IPS-NIHi11 (cell line): ENCODE results near the gene CPEB3.
A peak's percentile ranks its signal among the peaks of the same experiment; 100 is the strongest.
"Not testable (repeated sequence)": the region's sequence is repeated elsewhere in the genome, so short reads cannot be mapped to it uniquely, and the experiment has no call there.

Experiments
- DNase-seq: peaks from one replicate; pipeline ENCODE4 v3.0.0; 2012; ENCODE audit warnings: mixed read lengths, low spot score

The CPEB3 gene

DNA sequence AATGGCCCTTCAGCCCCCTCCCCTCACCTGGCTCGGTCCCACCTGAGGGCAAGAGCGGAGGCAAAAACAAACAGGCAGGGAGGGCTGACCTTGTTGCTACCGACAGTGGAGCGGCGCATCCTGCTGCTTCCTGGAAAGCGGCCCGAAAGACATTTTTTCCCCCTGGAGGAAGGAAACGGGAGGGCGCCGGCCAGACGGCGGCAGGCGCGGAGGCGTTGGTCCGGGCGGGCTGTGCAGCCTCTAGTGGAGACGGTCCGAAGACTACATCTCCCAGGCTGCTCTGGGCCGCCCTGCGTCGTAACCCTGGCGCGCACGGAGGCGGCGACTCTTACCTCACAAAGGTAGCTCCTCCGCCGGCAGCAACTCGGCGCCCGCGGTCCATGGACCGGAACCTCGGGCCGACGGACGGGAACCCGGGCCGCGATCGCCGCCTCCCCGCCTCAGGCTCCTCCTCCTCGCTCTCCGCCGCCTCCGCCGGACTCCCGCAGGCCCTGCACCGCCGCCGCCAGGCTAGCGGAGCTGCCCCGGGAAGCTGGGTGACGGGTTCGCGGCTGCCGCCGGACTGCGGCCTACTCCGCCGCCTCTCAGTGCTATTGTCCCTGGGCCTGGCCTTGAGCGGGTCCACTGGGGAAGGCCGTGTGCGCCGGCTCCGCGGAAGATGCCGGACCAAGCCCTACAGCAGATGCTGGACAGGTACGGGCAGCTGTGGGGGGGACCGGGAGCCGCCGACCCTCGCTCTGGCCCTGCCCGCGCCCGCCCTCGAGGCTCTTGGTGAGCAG is at the start of gene CPEB3, which contains the start of gene MARCHF5:
CPEB3 (minus strand) TSS at position 242 of the 779 bp plus-strand sequence. CDS start 50,728 bp downstream, outside the sequence.
MARCHF5 (plus strand) TSS at position 331 of the 779 bp plus-strand sequence; CDS start at position 659, 328 bp downstream.
- DNase-seq = peak; percentile 97

DNA sequence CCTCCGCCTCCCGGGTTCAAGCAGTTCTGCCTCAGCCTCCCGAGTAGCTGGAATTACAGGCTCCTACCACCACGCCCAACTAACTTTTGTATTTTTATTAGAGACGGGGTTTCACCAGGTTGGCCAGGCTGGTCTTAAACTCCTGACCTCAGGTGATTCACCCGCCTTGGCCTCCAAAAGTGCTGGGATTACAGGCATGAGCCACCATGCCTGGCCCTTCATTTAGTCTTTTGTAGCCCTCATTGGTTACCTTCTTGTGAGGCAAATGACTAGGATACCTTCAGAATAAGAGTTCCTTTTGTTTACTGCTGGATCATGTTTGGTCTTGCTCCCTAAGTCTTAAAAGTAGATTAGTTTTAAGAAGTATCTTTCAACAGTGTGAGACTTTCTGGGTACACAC is 39.0 kb upstream of the CPEB3 start:
- DNase-seq = not testable (repeated sequence)

DNA sequence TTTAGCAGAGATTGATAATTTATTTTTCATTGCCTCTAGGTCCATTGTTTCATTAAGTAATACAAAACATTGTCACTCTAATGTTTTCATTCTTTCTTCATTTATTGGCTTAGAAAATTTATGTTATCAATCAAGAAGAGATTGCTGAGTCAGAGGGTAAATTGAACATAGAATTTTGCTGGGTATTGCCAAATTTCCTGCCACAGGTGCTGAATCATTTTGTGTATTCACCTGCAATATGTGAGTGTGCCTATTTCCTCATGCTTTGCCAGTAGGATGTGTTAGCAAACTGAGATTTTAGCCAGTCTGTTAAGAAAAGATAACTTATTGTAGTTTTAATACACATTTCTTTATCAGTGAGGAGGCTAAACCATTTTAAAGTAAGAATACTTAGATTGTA is 38.1 kb upstream of the CPEB3 start:
- no peak for DNase-seq

DNA sequence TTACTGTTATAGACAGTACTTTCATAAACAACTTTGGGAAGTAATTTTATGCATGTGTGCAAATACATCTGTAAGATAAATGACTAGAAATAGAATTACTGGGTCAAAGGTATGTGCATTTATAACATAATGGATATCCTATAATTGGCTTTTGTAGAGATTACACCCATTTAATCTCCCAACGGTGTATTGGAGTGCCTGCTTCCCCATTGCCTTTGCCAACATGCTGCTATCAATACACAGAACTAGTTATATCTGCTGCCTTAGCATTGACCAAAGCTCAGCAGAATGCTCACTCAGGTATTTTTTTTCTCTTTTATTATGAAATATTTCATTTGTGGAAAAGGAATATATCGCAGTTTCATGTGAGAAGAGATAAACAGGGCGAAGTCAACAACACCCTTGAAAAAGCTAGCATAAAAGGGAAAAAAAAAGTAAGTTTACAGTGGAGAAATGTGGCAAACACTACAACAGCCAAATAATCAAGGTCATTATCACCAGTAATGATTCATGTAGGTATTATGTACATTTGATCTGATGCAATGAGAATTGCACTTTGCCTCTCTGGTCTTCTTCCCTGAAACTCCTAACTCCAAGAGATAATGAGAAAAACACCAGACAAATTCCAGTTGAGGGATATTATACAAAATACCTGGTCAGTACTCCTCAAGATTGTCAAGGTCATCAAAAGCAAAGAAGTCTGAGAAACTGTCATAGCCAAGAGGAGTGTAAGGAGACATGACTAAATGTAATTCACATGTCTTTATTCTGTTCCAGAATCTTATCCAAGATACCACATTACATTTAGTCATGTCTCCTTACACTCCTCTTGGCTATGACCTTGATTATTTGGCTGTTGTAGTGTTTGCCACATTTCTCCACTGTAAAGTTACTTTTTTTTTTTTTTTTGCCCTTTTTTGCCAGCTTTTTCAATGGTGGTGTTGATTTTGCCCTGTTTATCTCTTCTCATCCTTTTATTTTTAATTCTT is 36.9 kb upstream of the CPEB3 start:
- no peak for DNase-seq

DNA sequence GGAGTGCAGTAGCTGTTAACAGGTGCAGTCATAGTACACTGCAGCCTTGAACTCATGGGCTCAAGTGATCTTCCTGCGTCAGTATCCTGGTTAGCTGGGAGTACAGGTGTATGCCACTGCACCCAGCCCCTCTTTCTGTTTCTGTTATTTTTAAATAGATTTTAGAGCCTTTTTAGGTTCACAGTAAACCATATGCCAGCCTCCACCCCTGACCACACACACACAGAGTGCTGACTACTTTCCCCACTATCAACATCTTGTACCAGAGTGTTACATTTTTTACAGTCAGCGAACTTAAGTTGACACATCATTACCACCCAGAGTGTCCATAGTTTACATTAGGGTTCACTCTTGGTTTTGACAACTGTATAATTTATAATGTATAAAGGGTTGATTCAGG is 32.2 kb upstream of the CPEB3 start:
- no peak for DNase-seq

DNA sequence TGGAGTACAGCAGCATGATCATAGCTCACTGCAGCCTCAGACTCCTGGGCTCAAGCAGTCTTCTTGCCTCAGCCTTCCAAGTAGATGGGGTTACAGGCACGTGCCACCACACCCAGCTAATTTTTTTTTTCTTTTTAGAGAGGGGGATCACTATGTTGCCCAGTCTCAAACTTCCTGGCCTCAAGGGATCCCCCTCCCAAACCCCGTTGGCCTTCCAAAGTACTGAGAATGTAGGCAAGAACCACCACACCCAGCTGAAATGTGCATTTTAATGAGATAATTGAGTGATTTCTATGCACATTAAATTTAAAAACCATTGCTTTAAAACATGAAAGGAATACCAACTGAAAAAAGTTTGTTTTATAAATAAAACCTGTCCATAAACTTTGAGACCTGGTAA is 25.7 kb upstream of the CPEB3 start:
- no peak for DNase-seq

DNA sequence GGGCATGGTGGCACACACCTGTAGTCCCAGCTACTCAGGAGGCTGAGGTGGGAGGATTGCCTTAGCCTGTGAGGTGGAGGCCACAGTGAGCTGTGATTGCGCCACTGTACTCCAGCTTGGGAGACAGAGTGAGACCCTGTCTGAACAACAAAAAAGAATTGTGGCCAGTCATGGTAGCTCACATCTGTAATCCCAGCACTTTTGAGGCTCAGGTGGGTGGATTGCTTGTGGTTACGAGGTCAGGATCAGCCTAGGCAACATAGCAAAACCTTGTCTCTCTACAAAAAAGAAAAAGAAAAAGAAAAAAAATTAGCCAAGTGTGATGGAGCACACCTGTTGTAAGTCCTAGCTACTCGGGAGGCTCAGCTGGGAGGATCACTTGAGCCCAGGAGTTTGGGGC is 22.9 kb upstream of the CPEB3 start:
- DNase-seq = no peak

DNA sequence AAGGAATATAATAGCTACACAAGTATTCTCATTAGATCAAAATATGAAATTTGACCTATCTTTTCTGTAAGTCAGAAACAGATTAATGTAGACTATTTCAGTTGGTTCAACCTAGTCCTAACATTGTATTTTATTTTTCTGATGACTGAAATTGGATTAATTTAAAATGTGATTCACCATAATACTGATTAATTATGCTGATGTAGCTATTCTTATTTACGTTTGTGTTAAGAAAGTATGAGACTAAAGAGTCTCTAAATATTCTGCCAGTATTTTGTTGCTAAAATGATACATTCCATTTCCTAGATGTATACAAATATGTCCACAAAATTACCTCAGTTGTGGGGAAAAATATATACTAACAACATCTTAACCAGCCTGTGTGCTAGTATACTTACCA is 18.4 kb upstream of the CPEB3 start:
- no peak for DNase-seq

DNA sequence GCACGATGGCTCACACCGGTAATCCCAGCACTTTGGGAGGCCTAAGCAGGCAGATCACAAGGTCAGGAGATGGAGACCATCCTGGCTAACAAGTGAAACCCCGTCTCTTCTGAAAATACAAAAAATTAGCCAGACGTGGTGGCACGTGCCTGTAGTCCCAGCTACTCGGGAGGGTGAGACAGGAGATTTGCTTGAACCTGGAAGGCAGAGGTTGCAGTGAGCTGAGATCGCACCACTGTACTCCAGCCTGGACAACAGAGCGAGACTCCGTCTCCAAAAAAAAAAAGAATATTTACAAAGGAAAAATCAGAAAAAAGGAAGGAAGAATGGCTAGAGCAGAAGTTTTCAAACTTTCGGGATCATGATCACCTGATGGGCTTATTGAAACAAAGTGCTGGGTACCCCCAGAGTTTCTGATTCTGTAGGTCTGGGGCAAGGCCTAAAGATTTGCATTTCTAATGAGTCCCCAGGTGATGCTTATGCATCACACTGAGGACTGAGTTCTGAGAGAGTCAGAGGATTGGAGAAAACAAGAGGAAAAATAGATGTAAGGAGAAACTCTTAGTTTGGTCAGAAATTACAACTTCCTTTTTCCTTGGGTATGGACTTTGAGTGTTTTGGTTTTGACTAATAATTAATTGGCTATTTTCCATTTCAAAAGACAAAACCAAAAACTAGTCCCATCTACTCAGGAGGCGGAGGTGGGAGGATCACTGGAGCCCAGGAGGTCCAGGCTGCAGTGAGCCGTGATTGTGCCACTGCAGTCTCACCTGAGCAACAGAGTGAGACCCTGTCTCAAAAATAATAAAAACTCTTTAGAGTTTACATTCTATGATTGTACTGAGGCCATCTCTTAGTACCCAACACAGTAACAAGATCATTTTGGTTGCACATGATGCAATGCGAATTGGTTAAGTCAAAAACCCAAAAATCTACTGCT is 14.5 kb upstream of the CPEB3 start:
- peak; percentile 11 for DNase-seq

DNA sequence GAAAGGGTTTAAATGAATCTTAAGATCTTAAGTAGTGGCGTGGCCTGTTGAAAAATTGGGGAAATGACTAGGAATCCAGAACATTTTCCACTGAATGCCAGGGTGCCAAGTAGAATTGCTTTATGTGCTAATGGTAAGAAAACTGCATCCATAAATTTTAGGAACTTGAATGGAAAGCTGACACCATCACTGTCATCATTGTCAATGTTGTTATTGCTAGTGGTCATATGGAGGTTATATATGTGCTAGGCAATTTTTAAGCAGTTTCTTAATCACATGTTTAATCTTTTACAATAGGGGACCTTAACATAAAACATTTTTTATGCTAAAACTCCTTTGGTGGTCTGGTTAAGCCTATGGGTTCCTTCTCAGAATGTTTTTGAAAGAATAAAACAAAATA is 13.2 kb upstream of the CPEB3 start:
- DNase-seq = no peak

DNA sequence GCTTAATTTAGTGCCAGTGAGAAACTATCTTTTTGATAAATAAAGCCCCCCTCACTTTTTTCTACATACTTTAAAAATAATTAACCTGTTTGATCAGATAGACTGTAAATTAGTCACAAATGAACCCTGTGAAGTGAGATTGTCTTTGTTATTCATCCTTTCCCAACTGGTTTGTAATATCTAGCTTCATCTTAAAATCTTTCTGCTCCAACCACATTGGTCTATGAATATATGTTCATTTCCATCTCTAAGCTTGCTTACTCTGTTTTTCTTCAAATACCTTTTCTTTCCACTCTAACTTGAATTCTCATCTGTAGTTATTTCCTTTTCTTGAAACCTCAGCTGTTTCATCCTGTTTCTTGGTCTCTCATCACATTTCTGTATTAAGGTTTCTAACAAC is 12.2 kb upstream of the CPEB3 start:
- no peak for DNase-seq

DNA sequence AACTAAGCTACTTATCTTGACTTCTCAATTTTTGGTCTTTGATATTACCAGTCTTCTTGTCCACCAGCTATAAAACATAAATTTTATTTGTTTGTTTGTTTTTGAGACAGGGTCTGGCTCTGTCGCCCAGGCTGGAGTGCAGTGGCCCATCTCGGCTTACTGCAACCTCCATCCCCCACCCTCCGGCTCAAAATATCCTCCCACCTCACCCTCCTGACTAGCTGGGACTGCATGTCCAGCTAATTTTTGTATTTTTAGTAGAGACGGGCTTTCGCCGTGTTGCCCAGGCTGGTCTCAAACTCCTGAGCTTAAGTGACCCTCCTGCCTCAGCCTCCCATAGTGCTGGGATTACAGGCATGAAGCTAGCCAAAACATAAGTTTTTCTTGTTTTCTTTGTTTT is 7.6 kb upstream of the CPEB3 start:
- no peak for DNase-seq

DNA sequence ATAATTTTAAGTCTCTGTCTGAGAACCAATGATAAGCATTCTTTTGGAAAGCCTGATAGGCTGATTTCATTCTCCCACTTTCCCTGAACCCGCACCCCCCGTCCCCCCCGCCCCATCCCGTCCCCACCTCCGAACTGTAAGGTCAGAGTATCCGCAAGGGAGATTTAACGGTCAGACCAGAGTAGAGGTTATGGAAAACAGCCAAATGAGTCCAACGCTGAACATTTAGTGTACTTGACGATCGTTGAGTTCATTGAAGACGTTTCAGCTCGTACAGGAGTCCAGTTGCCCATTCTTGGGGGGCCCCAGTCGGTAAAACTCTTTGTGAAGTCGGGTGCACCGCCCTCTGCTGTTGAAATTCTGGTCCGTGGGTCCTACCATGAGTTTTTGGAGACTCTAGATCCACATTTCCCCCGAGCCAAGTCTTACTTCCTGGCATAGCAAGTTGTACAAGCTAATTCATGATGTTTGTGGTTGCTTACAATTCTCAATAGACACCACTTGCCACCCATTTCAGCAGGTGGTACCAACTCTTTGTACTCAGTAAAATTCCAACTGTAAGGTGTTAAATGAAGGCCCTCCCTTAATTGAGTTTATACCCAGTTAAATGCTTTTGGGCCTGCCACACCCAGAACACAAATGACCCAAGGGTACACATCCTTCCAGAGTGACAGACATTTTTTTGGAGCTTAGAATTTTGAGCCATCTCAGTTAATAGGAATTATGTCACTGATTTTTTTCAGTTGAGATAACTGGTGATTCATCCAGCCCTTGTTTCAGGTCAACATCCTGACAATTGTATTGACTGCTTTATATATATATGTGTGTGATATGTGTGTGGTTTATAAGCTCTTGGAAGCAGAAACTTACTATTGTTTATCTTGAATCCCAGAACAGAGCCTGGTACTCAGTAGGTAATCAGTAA is 1.3 kb upstream of the CPEB3 start:
- DNase-seq = peak; percentile 33

DNA sequence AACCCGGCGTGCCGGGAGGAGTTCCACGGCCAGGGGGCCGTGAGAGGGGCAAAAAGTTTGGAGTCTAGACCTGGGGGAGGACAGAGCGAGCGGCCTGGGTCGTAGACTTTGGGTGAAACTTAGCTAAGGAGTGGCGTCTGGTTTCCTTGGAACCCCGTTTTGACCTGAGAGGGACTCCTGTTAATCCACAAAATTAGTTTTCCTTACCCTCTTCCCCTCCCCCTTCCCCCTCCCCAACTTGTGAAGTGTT is 663 bp upstream of the CPEB3 start:
- DNase-seq = no peak

DNA sequence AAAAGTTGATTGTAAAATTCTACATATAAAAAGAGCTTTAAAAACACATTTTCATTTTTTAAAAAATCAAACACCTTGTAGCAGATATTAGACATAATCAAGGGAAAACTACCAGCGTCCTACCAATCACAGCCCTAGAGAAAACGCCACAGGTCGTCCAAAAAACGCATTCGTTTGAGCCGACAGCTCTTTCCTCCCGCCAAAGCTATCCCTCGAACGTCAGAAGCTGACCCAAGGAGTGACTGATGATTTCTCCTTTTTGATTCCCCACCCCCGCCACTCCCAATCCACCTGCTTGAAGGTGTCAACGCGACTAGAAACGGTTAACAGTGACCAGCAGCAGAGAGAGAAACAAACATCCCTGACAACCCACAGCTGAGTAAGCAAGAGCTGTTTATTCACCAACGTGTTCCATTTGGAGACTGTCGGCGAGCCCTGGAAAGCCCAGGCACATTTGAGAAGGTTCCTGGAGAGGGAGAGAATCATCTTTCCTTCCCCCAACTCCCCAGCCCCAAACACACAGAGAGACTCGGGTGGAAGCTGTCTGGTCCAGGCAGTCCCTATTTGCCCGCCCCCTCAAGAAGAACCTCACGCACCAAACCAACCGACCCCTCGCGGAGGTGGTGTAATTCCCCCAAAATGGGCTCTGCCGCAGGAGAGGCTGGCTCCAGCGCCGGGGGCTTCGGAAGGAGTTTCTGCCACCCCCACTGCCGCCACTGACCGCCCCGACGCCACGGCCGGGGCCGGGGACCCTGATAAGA is 622 bp downstream of the CPEB3 start:
- DNase-seq = peak; percentile 42

DNA sequence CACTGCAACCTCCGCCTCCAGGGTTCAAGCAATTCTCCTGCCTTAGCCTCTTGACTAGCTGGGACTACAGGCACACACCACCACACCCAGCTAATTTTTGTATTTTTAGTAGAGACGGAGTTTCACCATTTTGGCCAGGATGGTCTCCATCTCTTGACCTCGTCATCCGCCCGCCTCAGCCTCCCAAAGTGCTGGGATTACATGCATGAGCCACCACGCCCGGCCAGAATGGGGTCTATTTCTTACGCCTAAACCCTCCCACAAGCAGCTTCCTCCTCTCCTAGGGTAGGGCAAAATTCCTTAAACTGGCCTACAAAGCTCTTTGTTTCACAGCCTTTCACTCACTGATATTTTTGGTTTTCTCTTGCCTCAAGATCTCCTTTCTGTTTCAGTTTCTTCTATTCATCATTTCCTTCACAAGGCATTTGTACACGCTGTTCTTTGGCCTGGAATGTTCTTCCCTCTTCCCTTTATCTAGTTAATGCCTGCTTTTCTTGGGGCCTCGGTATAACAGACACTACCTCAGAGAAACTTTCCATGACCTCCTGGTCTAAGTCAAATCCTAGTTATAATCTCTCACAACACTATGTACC is 6.7 kb downstream of the CPEB3 start:
- no peak for DNase-seq

DNA sequence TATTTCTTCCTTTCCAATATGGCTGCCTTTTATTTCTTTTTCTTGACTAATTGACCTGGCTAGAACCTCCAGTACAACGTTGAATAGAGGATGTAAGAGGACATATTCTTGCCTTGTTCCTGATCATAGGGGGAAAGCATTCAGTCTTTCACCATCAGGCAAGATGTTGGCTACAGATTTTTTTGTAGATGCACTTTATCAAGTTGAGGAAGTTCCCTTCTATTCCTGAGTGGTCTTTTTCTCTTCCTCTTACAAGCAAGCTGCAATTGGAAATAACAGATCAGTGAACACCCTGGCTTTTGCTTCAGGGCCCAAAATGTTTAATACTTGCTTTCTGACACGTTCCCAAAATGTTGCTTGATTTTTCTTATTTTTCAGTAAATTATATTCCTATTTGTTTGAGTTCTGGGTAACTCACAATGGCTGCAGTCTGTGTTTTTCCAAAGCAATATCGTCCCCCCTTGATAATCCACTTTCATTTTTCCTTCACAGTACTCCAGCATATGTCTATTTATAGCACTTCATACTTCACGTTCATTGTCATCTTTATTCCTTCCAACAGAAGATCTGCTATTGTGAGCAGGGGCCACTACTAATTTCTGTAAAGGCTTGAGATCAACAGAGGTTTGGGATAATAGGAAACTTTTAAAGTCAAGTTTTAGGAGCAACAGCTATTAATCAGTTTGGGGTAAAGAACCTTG is 11.7 kb downstream of the CPEB3 start:
- no peak for DNase-seq

DNA sequence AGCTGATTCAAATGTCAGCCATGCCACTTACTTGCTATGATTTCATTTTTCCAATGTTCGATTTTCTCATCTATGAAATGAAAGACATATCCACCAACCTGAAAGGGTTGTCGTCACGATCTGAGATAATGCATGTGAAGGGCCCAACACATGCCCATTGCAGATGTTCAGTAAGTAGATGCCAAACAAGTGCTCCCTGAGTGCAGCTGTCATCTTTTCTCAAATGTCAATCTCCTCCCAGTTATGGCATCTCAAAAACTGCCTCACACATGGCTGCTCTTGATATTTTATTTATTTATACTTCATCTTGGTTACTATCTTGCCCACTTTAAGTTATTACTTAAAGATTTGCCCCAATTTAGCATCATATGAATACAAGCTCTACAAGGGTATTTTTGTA is 16.8 kb downstream of the CPEB3 start:
- no peak for DNase-seq

DNA sequence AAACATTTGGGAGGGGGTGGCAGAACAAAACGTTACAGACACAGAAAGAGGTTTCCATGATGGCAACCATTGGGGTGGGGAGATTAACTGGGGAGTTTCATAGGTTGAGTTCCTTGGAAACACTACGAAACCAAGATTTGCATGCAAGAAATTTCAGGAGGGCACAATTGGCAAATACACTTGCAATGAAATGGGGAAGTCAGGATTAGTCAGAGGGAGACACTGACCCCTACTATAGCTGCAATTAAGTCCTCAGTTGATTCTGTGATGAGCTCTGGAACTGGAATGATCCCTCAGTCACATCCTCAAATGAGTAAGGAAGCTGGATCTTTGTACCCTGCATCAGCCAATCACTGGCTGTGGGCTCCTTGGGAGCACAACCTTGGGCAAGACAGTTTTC is 22.1 kb downstream of the CPEB3 start:
- DNase-seq = no peak
